CMK (cell line): ENCODE results near the gene RFTN1.

ENCODE experiments used
- DNase-seq: peaks from one replicate; pipeline ENCODE4 v3.0.0-alpha.2; 2010; ENCODE audit warnings: low read depth

RFTN1 gene

GRCh38 chr3:16486201-16486600 lies 27.3 kb downstream of the RFTN1 start:
- DNase-seq, result no peak

- DNase-seq, result no peak
These were observed 28.0 kb downstream of the RFTN1 start for GRCh38 chr3:16485395-16485992.

DNA sequence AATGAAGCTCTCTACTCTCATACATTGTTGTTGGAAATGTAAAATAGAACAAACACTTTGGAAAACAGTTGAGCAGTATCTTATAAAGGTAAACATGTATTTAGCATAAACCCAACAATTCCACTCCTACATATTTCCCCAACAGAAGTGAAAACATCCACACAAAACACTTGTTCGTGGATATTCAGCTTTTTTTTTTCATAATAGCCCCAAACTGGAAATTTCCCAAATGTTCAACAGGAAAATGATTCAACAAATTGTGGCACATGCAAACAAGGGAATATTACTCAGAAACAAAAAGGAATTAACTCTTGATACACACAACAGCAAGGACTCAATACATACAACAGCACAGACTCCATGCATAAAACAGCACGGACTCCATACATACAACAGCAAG lies 28.5 kb downstream of the RFTN1 start:
- no peak for DNase-seq

- no peak for DNase-seq
These were observed 29.3 kb downstream of the RFTN1 start for GRCh38 chr3:16484216-16484615.

DNA sequence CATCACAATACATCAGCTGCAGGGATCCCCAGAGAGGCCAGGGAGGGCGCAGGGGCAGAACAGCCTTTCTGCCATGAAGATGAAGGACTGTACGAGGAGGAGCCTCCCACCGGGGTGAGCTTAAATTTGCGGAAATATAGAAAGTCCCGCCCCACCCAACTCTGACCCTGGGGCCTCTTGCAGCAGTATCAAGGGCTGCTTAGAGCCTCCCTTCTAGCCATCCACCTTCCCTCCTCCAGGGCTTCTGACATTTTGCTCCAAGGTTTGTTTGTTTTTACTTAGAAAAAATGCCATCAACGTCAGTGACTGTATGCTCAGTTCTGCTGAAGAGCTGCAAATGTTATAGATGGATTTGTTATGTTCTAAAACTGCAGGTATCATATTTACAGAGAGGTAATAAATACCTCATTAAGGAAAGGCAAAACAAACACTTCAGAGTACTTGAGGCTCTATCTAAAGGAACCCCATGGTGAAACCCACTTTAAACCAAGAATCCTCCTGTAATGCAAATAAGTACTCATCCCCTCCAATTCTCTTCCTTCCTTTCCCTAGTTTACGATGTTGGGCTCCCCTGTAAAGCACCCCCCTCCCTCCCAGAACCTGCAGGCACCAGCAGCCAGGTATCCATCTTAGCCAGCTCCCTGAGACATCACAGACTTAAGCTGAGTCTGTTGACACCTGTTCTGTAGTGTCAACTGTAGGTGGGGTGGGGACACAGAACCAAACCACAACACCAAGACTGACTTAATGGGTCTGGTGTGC lies 30.5 kb downstream of the RFTN1 start:
- DNase-seq, result no peak

DNA sequence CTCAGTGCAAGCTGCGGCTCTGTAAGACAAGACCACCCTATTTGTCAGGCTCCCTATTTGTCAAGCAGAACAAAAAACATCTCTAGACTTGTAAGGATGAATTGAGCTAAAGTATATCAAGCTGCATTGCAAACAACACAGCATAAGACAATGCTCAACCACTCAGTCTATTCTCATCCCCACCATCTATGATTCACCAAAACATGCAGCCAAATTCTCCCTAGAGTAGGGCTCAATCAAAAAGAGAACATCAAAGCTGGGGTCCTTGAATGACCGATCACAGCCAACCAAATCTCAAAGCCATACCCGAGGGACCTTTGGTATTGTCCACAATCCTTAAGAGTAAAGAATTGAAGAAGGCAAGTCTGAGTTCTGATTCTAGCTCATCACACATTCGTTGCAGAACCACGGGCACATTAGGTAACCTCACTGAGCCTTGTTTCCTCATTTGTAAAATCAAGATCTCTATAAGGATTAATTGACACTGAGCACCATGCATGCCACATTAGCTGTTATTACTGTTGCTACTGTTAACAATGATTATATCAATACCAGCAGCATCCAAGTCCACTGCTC lies 31.2 kb downstream of the RFTN1 start:
- no peak for DNase-seq

GRCh38 chr3:16481546-16481897 lies 32.0 kb downstream of the RFTN1 start:
- DNase-seq, result no peak

DNA sequence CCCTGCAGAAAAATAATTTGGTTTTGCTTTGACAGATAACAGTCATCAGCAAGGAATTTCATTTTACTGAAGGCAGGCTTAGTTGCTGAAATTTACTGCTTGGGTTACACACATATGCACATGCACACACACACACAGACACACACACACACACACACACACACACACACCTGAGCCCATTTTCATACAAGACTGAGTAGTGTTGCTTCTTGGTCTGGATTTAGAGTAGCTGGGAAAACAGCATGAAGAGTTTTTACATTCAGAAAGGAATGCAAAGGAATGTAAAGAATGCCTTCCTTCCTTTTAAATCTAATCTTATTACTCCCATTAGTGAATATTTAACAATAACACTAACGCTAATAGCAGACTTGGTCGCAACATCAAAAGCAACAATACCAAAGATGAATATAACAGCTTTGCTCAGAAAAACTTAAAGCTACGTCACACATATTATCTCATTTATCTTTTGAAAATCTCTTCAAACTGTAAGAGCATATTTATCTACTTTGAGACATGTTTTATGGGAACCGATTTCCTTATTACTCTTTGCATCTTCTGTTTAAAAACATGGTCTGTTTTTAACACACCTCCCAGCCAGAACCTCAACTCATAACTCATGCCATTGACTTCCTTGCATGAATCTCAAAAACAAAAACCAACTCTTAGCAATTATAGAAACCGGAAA lies 32.5 kb downstream of the RFTN1 start:
- DNase-seq, result no peak

DNA sequence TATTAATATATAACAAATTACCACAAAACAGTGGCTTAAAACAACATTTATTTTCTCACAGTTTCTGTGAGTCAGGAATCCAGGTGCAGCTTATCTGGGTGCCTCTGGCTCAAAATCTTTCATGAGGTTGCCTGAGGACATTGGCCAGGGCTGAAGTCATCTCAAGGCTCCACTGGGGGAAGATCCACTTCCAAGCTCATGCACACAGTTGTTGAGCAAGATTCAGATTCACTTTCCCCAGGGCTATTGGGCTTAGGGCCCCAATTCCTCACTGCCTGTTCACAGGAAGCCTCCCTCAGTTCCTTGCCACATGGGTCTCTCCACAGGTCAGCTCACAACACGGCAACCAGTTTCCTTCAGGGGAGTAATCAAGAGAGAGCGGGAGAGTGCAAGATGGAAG lies 35.0 kb downstream of the RFTN1 start:
- no peak for DNase-seq

GRCh38 chr3:16477521-16477920 lies 36.0 kb downstream of the RFTN1 start:
- DNase-seq, result no peak

DNA sequence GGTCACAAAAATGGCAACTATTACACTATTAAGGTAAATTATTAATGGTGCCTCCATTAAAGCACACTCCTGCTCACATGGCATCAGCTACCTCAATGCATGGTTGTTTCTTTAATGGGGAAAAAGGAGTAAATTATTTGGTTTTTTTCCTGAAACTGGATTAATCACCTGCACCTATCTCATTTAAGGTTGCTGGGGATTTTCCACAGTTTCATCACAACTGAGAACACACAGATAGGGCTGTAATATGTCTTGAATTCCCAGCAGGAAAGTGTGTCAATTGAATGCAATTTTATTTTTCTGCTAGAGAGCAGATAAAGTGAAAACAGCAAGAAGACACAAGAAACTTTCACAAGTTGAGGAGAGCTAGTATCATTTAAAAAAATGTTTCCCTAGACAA lies 36.4 kb downstream of the RFTN1 start:
- no peak for DNase-seq

GRCh38 chr3:16476636-16477035 lies 36.9 kb downstream of the RFTN1 start:
- DNase-seq, result no peak

DNA sequence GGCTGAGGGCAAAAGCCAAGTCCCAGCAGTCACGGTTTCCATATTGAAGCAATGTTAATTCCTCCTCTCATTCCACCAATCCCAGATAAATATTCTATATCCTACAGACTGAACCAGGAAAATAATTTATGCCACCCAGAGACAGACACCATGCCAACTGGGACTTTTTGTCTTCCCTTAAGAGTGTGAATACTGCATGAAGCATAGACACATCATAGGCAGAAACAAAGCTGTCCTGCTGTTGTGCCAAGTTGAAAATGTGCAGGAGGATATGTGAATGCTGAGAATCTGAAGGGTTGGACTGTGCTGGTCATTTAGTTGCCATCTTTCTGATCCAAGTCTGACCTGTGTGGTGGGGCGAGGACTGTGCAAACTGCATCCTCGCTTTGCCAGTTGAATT lies 37.7 kb downstream of the RFTN1 start:
- DNase-seq, result no peak

GRCh38 chr3:16474920-16475319 lies 38.6 kb downstream of the RFTN1 start:
- no peak for DNase-seq

DNA sequence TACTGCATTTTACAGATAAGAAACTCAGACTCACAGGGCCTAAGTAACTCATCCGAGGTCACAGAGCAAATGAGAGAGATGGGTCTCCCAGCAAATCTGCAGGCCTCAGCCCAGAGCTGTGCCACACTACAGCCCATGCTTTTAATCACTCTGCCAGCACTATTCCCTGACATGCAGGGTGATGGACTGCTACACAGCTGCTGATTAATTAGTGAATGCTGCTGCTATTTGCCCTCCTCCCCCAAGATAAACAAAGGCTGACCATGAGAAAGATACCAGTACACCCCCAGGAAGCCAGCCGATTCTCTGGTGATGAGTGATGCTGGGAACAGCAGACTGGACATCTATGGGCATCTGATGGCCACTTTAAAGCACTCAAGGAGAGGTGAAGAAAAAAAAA lies 39.3 kb downstream of the RFTN1 start:
- no peak for DNase-seq

GRCh38 chr3:16472593-16472992 lies 40.9 kb downstream of the RFTN1 start:
- DNase-seq, result no peak

DNA sequence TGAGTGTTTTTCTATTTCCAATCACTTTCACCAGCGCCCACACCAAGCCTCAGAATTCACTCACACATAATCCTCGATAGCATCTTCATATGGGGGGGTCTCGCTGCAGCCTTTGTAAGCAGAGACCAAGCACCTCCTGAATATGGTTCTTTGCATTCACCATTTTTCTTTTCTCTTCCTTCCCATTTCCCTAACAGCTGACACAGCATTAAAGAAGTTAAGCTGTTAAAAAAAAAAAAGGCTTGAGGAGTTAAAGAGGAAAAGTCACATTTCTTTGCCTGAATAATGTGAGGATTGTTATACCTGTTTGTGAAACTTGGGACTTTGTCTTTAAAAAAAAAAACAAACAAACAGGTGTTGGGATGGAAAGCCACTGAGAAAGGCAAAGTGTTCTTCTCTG lies 41.6 kb downstream of the RFTN1 start:
- no peak for DNase-seq

DNA sequence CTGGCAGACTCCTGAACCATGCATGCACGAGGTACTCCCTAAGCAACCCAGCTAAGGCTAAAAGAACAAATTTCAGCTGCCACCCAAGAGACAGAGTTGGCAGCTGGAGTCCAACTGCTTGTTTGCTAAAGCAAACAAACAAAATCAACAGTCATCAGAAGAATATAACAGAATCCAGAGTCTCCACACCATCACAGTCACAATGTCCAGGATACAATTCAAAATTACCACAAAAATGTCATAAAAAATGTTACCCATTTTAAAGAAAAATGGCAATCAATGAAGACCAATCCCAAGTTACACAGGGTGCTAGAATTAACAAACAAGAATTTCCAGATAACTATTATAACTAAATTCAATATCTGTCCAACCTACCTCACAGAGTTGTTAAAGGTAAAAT lies 42.9 kb downstream of the RFTN1 start:
- no peak for DNase-seq

DNA sequence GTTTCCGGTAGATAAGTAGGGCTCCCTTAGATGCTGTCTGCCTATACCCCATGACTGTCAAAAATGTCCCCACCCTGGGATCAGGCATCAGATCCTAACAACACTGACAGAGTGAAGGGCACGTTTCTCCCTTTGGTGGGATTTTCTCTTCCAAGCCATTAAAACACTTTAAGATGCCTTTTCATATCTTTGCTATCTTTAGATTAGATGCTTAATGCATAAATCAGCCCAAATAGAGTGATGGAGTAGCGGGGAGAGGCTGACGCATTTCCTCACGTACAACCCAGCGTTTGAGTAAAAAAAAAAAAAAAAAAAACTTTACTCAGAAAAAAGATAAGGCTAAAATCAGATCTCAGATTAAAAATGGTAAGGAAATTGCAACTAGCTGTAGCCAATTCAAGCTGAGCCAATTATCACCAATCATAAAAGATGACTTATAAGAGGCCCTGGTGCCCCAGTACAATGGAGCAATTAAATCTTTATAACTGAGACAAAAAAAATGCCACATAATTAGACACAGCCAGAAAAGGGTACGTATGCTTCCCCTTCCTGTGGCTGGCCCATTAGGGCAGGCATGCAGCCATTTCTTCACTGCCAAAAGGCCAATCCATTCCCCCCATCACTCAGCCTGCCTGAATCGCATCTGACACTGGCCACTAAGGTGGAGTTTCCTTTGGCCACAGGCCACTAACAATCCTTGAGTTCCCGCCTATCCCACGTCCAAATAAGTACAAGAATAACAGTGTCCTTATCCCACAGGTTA lies 45.0 kb downstream of the RFTN1 start:
- DNase-seq, result no peak

DNA sequence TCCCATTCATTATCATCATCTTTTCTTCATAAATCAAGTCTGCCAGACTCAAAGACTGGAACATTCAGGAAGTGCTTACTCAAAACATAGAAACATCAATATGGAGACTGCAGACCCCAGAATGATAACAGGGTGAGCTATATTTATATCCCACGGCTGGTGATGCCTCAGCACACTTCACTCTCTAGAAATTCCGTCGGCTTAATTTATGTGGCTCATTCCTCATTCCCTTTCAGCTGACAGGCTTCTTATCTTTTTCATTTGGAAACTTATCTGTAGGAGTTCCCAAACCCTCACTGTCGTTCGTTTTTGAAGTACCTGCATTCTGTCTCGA lies 45.5 kb downstream of the RFTN1 start:
- DNase-seq, result no peak

GRCh38 chr3:16467393-16467792 lies 46.1 kb downstream of the RFTN1 start:
- DNase-seq, result no peak

- DNase-seq, result peak; percentile 21
These were observed 46.7 kb downstream of the RFTN1 start for GRCh38 chr3:16466822-16467221.
